ENCODE measurements around the gene CENPO.

- TF ChIP-seq CTCF (conservative IDR thresholded peaks at IDR 0.05) (peak; percentile 82), EZH2 (IDR thresholded peaks at IDR 0.05; ENCODE audit: low read depth) (no peak)
Observed at GRCh38 chr2:24792874-24793760, at the start of gene CENPO, which contains the start of gene PTRHD1.
